Transverse colon (tissue), 4 donors: Measurements from ENCODE around the gene CWF19L1.
"Not testable (repeated sequence)": the region's sequence is repeated elsewhere in the genome, so short reads cannot be mapped to it uniquely, and the experiment has no call there.

Experiments used
- POLR2AphosphoS5 ChIP-seq, 3 donors: sonication (generic); formaldehyde crosslinking; IDR thresholded peaks; one replicate each; pipeline ENCODE4 v1.6.1; 2016; ENCODE audit warnings: antibody characterized with exemption in 3 of 3
- TF ChIP-seq, protein P1 (sequence below), 5 experiments: fragments of 200-600 bp in 3 of 5; fragments of 450-650 bp in 2 of 5; sonication (generic) in 3 of 5; IDR thresholded peaks; 1 replicate in 2 of 5; 2 replicates in 3 of 5; pipeline ENCODE4 v1.5.1; 2016 to 2017; ENCODE audit warnings: antibody characterized with exemption in 5 of 5, inconsistent platforms in 3 of 5, mild to moderate bottlenecking in 2 of 5, moderate library complexity in 1 of 5

DNA sequence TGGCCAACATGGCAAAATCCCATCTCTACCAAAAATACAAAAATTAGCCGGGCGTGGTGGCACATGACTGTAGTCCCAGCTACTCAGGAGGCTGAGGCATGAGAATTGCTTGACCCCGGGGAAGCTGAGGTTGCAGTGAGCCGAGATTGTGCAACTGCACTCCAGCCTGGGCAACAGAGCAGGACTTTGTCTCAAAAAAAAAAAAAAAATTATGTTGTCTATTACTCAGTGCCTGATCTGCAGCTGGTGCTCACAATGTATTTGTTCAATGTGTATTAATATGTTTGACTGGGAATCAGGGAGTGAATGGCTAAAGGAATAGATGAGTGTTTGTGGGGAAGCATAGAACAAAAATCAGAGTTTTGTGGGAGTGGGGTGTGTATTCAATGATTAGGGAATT, 24.9 kb upstream of the CWF19L1 start:
- TF ChIP-seq, protein P1, sequence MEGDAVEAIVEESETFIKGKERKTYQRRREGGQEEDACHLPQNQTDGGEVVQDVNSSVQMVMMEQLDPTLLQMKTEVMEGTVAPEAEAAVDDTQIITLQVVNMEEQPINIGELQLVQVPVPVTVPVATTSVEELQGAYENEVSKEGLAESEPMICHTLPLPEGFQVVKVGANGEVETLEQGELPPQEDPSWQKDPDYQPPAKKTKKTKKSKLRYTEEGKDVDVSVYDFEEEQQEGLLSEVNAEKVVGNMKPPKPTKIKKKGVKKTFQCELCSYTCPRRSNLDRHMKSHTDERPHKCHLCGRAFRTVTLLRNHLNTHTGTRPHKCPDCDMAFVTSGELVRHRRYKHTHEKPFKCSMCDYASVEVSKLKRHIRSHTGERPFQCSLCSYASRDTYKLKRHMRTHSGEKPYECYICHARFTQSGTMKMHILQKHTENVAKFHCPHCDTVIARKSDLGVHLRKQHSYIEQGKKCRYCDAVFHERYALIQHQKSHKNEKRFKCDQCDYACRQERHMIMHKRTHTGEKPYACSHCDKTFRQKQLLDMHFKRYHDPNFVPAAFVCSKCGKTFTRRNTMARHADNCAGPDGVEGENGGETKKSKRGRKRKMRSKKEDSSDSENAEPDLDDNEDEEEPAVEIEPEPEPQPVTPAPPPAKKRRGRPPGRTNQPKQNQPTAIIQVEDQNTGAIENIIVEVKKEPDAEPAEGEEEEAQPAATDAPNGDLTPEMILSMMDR (IDR thresholded peaks at IDR 0.05): not testable (repeated sequence)
- not testable (repeated sequence) for TF ChIP-seq POLR2AphosphoS5 (IDR thresholded peaks at IDR 0.05)
